Sigmoid colon (tissue), 7 donors: ENCODE data around the gene ATG2A. TPM values are rescaled to one million over a fixed set of nuclear protein-coding genes. Genes with fewer than 3 reads are reported as not detected.

ENCODE experiments used
- DNase-seq: peaks from one replicate; pipeline ENCODE4 v3.0.0-alpha.2; 2019
- H3K27ac ChIP-seq, 4 donors: fragments of 200-600 bp; sonication (generic); one replicate each; pipeline ENCODE4 v1.5.1; 2016 to 2019; ENCODE audit warnings: mild to moderate bottlenecking in 1 of 4
- H3K27me3 ChIP-seq, 3 donors: fragments of 200-600 bp; sonication (generic); one replicate each; pipeline ENCODE4 v1.5.1; 2019; ENCODE audit warnings: mild to moderate bottlenecking in 1 of 3
- H3K36me3 ChIP-seq, 4 donors: fragments of 200-600 bp; sonication (generic); one replicate each; pipeline ENCODE4 v1.5.1; 2016 to 2019
- H3K4me1 ChIP-seq, 4 donors: fragments of 200-600 bp; sonication (generic); one replicate each; pipeline ENCODE4 v1.5.1; 2017 to 2019
- H3K4me3 ChIP-seq, 4 donors: fragments of 200-600 bp; sonication (generic); one replicate each; pipeline ENCODE4 v1.5.1; 2017 to 2019; ENCODE audit warnings: mild to moderate bottlenecking in 2 of 4, moderate library complexity in 1 of 4
- H3K9me3 ChIP-seq, 4 donors: fragments of 200-600 bp in 3 of 4; sonication (generic) in 3 of 4; one replicate each; pipeline versions ENCODE4 v1.5.1 to v1.6.1; 2013 to 2019
- EP300 ChIP-seq, 4 donors: sonication (generic); formaldehyde crosslinking; IDR thresholded peaks; one replicate each; pipeline ENCODE4 v1.6.1; 2017; ENCODE audit warnings: antibody characterized with exemption in 4 of 4
- POLR2A ChIP-seq, 2 donors: fragments of 450-650 bp; IDR thresholded peaks; one replicate each; pipeline ENCODE4 v1.6.1; 2016; ENCODE audit warnings: antibody characterized with exemption in 2 of 2, mild to moderate bottlenecking in 2 of 2, moderate library complexity in 2 of 2
- POLR2AphosphoS5 ChIP-seq, 4 donors: sonication (generic); formaldehyde crosslinking; IDR thresholded peaks; one replicate each; pipeline ENCODE4 v1.6.1; 2017; ENCODE audit warnings: antibody characterized with exemption in 4 of 4
- WGBS, 2 donors: extraction: QIAGEN DNeasy Blood & Tissue Kit; methylation state at CpG; one replicate each; pipeline ENCODE4 v1.1.7; 2013; 5-methylcytosine and 5-hydroxymethylcytosine counted together
- intact Hi-C: fragments of 100-400 bp; cut with DNase I; formaldehyde crosslinking; loops from one replicate; pipeline ENCODE4 v1.15.1; 2023
- polyA plus RNA-seq, 3 donors: library from polyadenylated mRNA; stranded (reverse); fragments of 200-250 nt; gene quantifications; one replicate each; pipeline ENCODE4 v1.2.3, GENCODE V29; 2013
- total RNA-seq, 4 donors: library from RNA; depleted of rRNA; stranded (reverse); fragments of >200 nt; gene quantifications; one replicate each; pipeline ENCODE4 v1.1.0, GENCODE V29; 2016
- TF ChIP-seq, protein P1 (sequence below), 4 experiments: fragments of 450-650 bp in 3 of 4; fragments of 200-600 bp in 1 of 4; IDR thresholded peaks; one replicate each; pipeline ENCODE4 v1.5.1; 2016 to 2019; ENCODE audit warnings: antibody characterized with exemption in 4 of 4, mild to moderate bottlenecking in 3 of 4, moderate library complexity in 2 of 4
- donor health status: healthy with polysubstance abuse.
- donor health status: Bipolar disorder and iron deficiency.
- donor health status: healthy.

The ATG2A gene
- total and polyA plus RNA-seq, 7 donors, result 12.1 to 27.6 (median 14.5) TPM

DNA sequence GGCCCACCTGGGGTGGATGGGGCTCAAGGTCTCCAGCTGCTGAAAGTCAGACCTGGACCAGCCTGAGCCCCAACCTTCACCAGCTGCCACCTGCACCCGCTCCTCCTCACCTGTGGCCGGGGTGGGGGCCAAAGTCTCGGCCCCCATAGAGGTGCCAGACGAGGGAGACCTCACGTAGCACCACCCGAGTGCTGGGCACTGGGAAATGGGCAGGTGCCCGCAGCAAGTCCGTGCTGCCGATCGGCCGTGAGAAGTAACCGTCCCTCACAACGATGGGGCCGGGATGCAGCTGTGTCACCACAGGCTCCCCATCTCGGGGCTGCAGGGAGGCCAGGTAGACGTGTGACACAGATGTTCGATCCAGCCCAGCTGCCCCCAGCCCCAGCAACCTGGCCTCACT is 16.2 kb downstream of the ATG2A start:
- H3K9me3 ChIP-seq, result no peaks in the 10 kb centered on the region
- peaks cover 0 to 94% (median 49%) of the 10 kb centered on the region in 4 donors for H3K36me3 ChIP-seq
- WGBS, 2 donors, result 94 to 95% methylated on average over 17 of the region's 17 CpGs
- intact Hi-C loops, result no loop called here
- no peak overlapping the region for H3K27ac ChIP-seq
- no peaks in the 10 kb centered on the region for H3K4me1 ChIP-seq
- no peak for DNase-seq
- no peak overlapping the region for H3K4me3 ChIP-seq
- no peaks in the 10 kb centered on the region for H3K27me3 ChIP-seq
- TF ChIP-seq POLR2AphosphoS5 (IDR thresholded peaks at IDR 0.05) (no peak), POLR2A (IDR thresholded peaks at IDR 0.05) (no peak), EP300 (IDR thresholded peaks at IDR 0.05) (no peak)
- TF ChIP-seq, protein P1, sequence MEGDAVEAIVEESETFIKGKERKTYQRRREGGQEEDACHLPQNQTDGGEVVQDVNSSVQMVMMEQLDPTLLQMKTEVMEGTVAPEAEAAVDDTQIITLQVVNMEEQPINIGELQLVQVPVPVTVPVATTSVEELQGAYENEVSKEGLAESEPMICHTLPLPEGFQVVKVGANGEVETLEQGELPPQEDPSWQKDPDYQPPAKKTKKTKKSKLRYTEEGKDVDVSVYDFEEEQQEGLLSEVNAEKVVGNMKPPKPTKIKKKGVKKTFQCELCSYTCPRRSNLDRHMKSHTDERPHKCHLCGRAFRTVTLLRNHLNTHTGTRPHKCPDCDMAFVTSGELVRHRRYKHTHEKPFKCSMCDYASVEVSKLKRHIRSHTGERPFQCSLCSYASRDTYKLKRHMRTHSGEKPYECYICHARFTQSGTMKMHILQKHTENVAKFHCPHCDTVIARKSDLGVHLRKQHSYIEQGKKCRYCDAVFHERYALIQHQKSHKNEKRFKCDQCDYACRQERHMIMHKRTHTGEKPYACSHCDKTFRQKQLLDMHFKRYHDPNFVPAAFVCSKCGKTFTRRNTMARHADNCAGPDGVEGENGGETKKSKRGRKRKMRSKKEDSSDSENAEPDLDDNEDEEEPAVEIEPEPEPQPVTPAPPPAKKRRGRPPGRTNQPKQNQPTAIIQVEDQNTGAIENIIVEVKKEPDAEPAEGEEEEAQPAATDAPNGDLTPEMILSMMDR (IDR thresholded peaks at IDR 0.05), result no peak

- Histone ChIP-seq H3K36me3 (peaks cover 0 to 90% (median 44%) of the 10 kb centered on the region in 4 donors), H3K27me3 (no peaks in the 10 kb centered on the region), H3K4me1 (no peaks in the 10 kb centered on the region), H3K27ac (no peak overlapping the region), H3K9me3 (no peaks in the 10 kb centered on the region), H3K4me3 (no peak overlapping the region)
- TF ChIP-seq POLR2A (IDR thresholded peaks at IDR 0.05) (no peak), POLR2AphosphoS5 (IDR thresholded peaks at IDR 0.05) (no peak), EP300 (IDR thresholded peaks at IDR 0.05) (no peak)
- TF ChIP-seq, protein P1 (IDR thresholded peaks at IDR 0.05), result no peak
- DNase-seq, result no peak
- intact Hi-C loops, result no loop called here
- WGBS, 2 donors, result 84 to 89% methylated on average over 14 of the region's 14 CpGs
Observed at GRCh38 chr11:64900263-64900678, 16.7 kb downstream of the ATG2A start.

DNA sequence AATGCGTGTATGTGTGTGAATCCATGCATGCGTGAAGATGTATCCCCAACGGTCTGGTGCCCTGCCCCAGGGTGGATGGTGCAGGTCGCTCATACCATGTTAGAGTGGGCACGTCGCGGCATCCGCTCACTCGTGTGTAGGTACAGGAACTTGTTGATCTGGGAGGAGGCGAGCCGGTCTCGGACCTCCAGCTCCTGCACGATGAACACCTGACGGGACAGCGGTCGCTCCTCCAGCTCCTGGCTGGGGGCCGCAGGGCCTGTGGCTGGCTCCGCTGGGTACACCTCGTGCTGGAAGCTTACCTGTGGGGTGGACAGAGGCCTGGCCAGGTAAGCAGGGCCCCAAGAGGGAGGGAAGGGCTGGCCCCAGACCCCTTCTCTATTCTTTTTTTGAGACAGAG is 18.5 kb downstream of the ATG2A start:
- H3K4me3 ChIP-seq, result no peak overlapping the region
- TF ChIP-seq, protein P1 (IDR thresholded peaks at IDR 0.05), result no peak
- TF ChIP-seq EP300 (IDR thresholded peaks at IDR 0.05) (no peak), POLR2AphosphoS5 (IDR thresholded peaks at IDR 0.05) (no peak), POLR2A (IDR thresholded peaks at IDR 0.05) (no peak)
- no peaks in the 10 kb centered on the region for H3K27me3 ChIP-seq
- no peak for DNase-seq
- peaks cover 0 to 80% (median 36%) of the 10 kb centered on the region in 4 donors for H3K36me3 ChIP-seq
- H3K4me1 ChIP-seq, result peaks cover 0 to 5% (median 2%) of the 10 kb centered on the region in 4 donors
- 95 to 96% methylated on average over 19 of the region's 19 CpGs for WGBS, 2 donors
- no peak overlapping the region for H3K27ac ChIP-seq
- no peaks in the 10 kb centered on the region for H3K9me3 ChIP-seq
- intact Hi-C loops, result no loop called here

DNA sequence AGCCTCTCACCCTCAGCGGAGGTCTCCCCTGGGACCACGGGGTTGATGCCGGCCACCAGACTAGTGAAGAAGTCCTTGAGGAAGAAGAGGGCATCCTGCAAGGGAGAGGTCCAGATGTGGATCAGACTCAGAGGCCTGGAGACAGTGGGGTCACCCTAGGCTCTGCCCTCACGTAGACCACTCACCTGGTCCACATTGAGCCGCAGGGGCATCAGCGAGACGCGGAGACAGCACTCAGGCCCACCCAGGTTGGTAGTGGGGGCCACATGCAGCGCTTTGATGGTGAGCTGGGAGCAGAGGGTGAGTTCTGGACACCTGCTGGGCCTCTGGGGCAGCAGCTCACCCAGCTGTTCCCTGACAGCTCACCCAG is 18.9 kb downstream of the ATG2A start:
- Histone ChIP-seq H3K27ac (no peak overlapping the region), H3K4me3 (no peak overlapping the region), H3K27me3 (no peaks in the 10 kb centered on the region), H3K36me3 (peaks cover 0 to 76% (median 31%) of the 10 kb centered on the region in 4 donors), H3K9me3 (no peaks in the 10 kb centered on the region), H3K4me1 (peaks cover 0 to 5% (median 2%) of the 10 kb centered on the region in 4 donors)
- no peak for DNase-seq
- TF ChIP-seq, protein P1 (IDR thresholded peaks at IDR 0.05), result no peak
- TF ChIP-seq POLR2AphosphoS5 (IDR thresholded peaks at IDR 0.05), result no peak
- TF ChIP-seq POLR2A (IDR thresholded peaks at IDR 0.05), result no peak
- TF ChIP-seq EP300 (IDR thresholded peaks at IDR 0.05), result no peak
- 96 to 97% methylated on average over 9 of the region's 9 CpGs for WGBS, 2 donors
- intact Hi-C loops, result no loop called here
